ENCODE results near the gene TRIM69.

TRIM69 gene

DNA sequence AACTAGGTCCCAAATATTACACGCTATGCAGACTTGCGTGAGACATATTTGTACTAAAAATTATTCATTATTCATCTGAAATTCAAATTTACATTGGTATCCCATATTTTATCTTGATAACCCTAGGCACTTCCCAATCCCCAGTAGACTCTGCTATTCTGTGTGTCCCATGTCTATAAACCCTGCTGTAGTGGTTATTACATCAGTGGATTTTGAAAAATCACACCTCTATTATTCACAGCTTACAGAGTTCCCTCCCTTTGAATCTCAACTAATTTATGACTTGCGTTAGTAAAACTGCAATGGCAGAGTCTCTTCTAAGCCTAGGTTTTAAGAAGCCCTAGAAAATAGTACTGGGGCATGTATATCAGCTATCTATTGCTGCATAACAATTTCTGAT is 54.3 kb downstream of the TRIM69 start:
- H3K4me3 ChIP-seq (ENCODE audit: low read depth, low read length): no peak overlapping the region

DNA sequence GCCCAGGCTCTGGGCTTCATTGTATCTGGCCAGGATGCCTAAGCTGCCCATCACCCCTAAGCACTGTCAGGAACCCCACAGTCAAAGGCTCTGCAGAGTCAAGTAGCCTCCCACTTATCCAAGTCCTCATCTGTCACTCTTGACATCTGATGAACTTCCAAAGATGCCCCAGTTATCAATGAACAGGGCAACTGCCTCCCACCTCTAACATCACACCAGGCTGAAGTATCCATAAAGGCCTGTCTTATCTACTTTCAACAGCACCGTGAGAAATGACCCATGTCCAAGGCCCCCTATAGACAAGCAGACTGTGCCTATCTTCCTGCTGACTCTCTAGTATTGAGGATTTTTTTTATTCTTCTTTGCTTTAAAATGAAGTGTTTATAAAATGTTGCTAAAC is 56.4 kb downstream of the TRIM69 start:
- H3K27ac ChIP-seq (ENCODE audit: low read depth, low read length): no peak overlapping the region

More for the DNA sequence above, 54.3 kb downstream of the TRIM69 start:
- Histone ChIP-seq H3K27ac (ENCODE audit: low read depth, low read length) (no peak overlapping the region), H3K27me3 (ENCODE audit: control insufficient read depth, insufficient read depth, low read length) (peaks cover 3% of the 10 kb centered on the region; the same call in 1 of the 2 replicates), H3K36me3 (ENCODE audit: control insufficient read depth, insufficient read depth, low read length) (no peaks in the 10 kb centered on the region), H3K9me3 (ENCODE audit: control insufficient read depth, insufficient read depth, low read depth, low read length) (no peaks in the 10 kb centered on the region), H3K4me1 (ENCODE audit: control insufficient read depth, insufficient read depth, low read length) (no peaks in the 10 kb centered on the region), H3K9ac (ENCODE audit: low read length) (no peak overlapping the region)

DNA sequence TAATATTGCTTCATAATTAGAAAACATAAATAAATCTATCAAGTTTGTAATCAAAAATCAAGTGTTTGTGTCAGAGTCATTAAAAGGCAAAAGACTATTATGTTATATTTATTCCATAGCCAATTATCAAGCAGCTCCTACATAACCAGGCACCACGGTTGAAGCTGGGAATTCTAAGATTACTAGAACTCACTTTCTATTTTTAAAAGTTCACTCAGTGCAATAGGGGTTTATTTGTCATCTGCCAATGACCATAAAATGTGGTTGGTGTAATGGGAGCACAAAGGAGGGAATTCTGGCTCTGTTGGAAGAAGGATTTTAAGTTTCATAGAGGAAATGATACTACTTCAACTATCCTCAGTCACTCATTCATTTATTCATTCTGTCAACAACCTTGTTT is 57.7 kb downstream of the TRIM69 start:
- H3K27ac ChIP-seq (ENCODE audit: low read depth, low read length): no peak overlapping the region
- no peak overlapping the region for H3K9ac ChIP-seq (ENCODE audit: low read length)
- no peaks in the 10 kb centered on the region for H3K4me1 ChIP-seq (ENCODE audit: control insufficient read depth, insufficient read depth, low read length)
- no peaks in the 10 kb centered on the region for H3K27me3 ChIP-seq (ENCODE audit: control insufficient read depth, insufficient read depth, low read length)
- no peak overlapping the region for H3K4me3 ChIP-seq (ENCODE audit: low read depth, low read length)
- H3K36me3 ChIP-seq (ENCODE audit: control insufficient read depth, insufficient read depth, low read length): no peaks in the 10 kb centered on the region
- H3K9me3 ChIP-seq (ENCODE audit: control insufficient read depth, insufficient read depth, low read depth, low read length): no peaks in the 10 kb centered on the region

More for the DNA sequence above, 56.4 kb downstream of the TRIM69 start:
- no peaks in the 10 kb centered on the region for H3K9me3 ChIP-seq (ENCODE audit: control insufficient read depth, insufficient read depth, low read depth, low read length)
- H3K36me3 ChIP-seq (ENCODE audit: control insufficient read depth, insufficient read depth, low read length): no peaks in the 10 kb centered on the region
- H3K4me3 ChIP-seq (ENCODE audit: low read depth, low read length): no peak overlapping the region
- H3K27me3 ChIP-seq (ENCODE audit: control insufficient read depth, insufficient read depth, low read length): no peaks in the 10 kb centered on the region
- H3K9ac ChIP-seq (ENCODE audit: low read length): no peak overlapping the region
- H3K4me1 ChIP-seq (ENCODE audit: control insufficient read depth, insufficient read depth, low read length): no peaks in the 10 kb centered on the region

GRCh38 chr15:44796508-44796907 is 60.2 kb downstream of the TRIM69 start:
- Histone ChIP-seq H3K4me1 (ENCODE audit: control insufficient read depth, insufficient read depth, low read length) (no peaks in the 10 kb centered on the region), H3K27me3 (ENCODE audit: control insufficient read depth, insufficient read depth, low read length) (no peaks in the 10 kb centered on the region), H3K9me3 (ENCODE audit: control insufficient read depth, insufficient read depth, low read depth, low read length) (no peaks in the 10 kb centered on the region), H3K36me3 (ENCODE audit: control insufficient read depth, insufficient read depth, low read length) (no peaks in the 10 kb centered on the region), H3K4me3 (ENCODE audit: low read depth, low read length) (no peak overlapping the region), H3K9ac (ENCODE audit: low read length) (no peak overlapping the region), H3K27ac (ENCODE audit: low read depth, low read length) (no peak overlapping the region)

- Histone ChIP-seq H3K9ac (ENCODE audit: low read length) (no peak overlapping the region), H3K27me3 (ENCODE audit: control insufficient read depth, insufficient read depth, low read length) (no peaks in the 10 kb centered on the region; the same call in 1 of the 2 replicates), H3K4me1 (ENCODE audit: control insufficient read depth, insufficient read depth, low read length) (no peaks in the 10 kb centered on the region), H3K27ac (ENCODE audit: low read depth, low read length) (no peak overlapping the region), H3K4me3 (ENCODE audit: low read depth, low read length) (no peak overlapping the region), H3K36me3 (ENCODE audit: control insufficient read depth, insufficient read depth, low read length) (no peaks in the 10 kb centered on the region), H3K9me3 (ENCODE audit: control insufficient read depth, insufficient read depth, low read depth, low read length) (no peaks in the 10 kb centered on the region)
Measured at GRCh38 chr15:44798826-44799225, 62.5 kb downstream of the TRIM69 start.

GRCh38 chr15:44801364-44801763 is 65.0 kb downstream of the TRIM69 start:
- Histone ChIP-seq H3K36me3 (ENCODE audit: control insufficient read depth, insufficient read depth, low read length) (no peaks in the 10 kb centered on the region), H3K27ac (ENCODE audit: low read depth, low read length) (no peak overlapping the region), H3K4me1 (ENCODE audit: control insufficient read depth, insufficient read depth, low read length) (no peaks in the 10 kb centered on the region), H3K9ac (ENCODE audit: low read length) (no peak overlapping the region), H3K4me3 (ENCODE audit: low read depth, low read length) (no peak overlapping the region), H3K27me3 (ENCODE audit: control insufficient read depth, insufficient read depth, low read length) (no peaks in the 10 kb centered on the region; the same call in 1 of the 2 replicates), H3K9me3 (ENCODE audit: control insufficient read depth, insufficient read depth, low read depth, low read length) (no peaks in the 10 kb centered on the region)

GRCh38 chr15:44801797-44802196 is 65.5 kb downstream of the TRIM69 start:
- H3K9me3 ChIP-seq (ENCODE audit: control insufficient read depth, insufficient read depth, low read depth, low read length): no peaks in the 10 kb centered on the region
- no peaks in the 10 kb centered on the region; the same call in 1 of the 2 replicates for H3K27me3 ChIP-seq (ENCODE audit: control insufficient read depth, insufficient read depth, low read length)
- no peaks in the 10 kb centered on the region for H3K4me1 ChIP-seq (ENCODE audit: control insufficient read depth, insufficient read depth, low read length)
- no peaks in the 10 kb centered on the region for H3K36me3 ChIP-seq (ENCODE audit: control insufficient read depth, insufficient read depth, low read length)
- no peak overlapping the region for H3K9ac ChIP-seq (ENCODE audit: low read length)
- H3K4me3 ChIP-seq (ENCODE audit: low read depth, low read length): no peak overlapping the region
- no peak overlapping the region for H3K27ac ChIP-seq (ENCODE audit: low read depth, low read length)

GRCh38 chr15:44802336-44802735 is 66.0 kb downstream of the TRIM69 start:
- Histone ChIP-seq H3K9ac (ENCODE audit: low read length) (no peak overlapping the region), H3K27ac (ENCODE audit: low read depth, low read length) (no peak overlapping the region), H3K4me3 (ENCODE audit: low read depth, low read length) (no peak overlapping the region), H3K36me3 (ENCODE audit: control insufficient read depth, insufficient read depth, low read length) (no peaks in the 10 kb centered on the region), H3K9me3 (ENCODE audit: control insufficient read depth, insufficient read depth, low read depth, low read length) (no peaks in the 10 kb centered on the region), H3K4me1 (ENCODE audit: control insufficient read depth, insufficient read depth, low read length) (no peaks in the 10 kb centered on the region), H3K27me3 (ENCODE audit: control insufficient read depth, insufficient read depth, low read length) (no peaks in the 10 kb centered on the region; the same call in 1 of the 2 replicates)

- Histone ChIP-seq H3K9me3 (ENCODE audit: control insufficient read depth, insufficient read depth, low read depth, low read length) (no peaks in the 10 kb centered on the region), H3K36me3 (ENCODE audit: control insufficient read depth, insufficient read depth, low read length) (no peaks in the 10 kb centered on the region), H3K27ac (ENCODE audit: low read depth, low read length) (no peak overlapping the region), H3K27me3 (ENCODE audit: control insufficient read depth, insufficient read depth, low read length) (no peaks in the 10 kb centered on the region; the same call in 1 of the 2 replicates), H3K4me3 (ENCODE audit: low read depth, low read length) (no peak overlapping the region), H3K4me1 (ENCODE audit: control insufficient read depth, insufficient read depth, low read length) (no peaks in the 10 kb centered on the region), H3K9ac (ENCODE audit: low read length) (no peak overlapping the region)
Measured at GRCh38 chr15:44804298-44805046, 68.1 kb downstream of the TRIM69 start.

- Histone ChIP-seq H3K4me1 (ENCODE audit: control insufficient read depth, insufficient read depth, low read length) (no peaks in the 10 kb centered on the region), H3K27me3 (ENCODE audit: control insufficient read depth, insufficient read depth, low read length) (no peaks in the 10 kb centered on the region)
Measured at GRCh38 chr15:44808557-44808956, 72.2 kb downstream of the TRIM69 start.

DNA sequence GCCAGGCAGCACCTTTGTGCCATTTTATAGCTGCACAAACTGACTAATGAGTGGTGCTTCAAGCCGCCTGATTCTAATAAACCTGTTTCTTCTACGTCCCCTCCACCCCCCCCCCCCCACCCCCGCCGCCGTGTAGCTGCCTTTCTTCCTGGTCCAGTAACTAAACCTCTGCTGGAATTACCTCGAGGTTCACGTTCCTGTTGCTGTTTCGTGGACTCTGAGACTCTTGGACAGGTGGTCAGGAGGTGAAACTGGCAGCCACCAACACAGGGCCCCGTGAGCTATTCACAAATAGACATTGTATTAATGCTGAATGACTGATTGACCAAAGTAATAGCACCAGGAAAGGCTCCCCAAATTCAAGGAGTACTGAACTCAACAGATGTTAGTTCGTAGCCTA is 73.9 kb downstream of the TRIM69 start:
- no peak overlapping the region for H3K27ac ChIP-seq (ENCODE audit: low read depth, low read length)
- no peaks in the 10 kb centered on the region for H3K36me3 ChIP-seq (ENCODE audit: control insufficient read depth, insufficient read depth, low read length)
- H3K4me1 ChIP-seq (ENCODE audit: control insufficient read depth, insufficient read depth, low read length): no peaks in the 10 kb centered on the region
- no peak overlapping the region for H3K4me3 ChIP-seq (ENCODE audit: low read depth, low read length)
- H3K27me3 ChIP-seq (ENCODE audit: control insufficient read depth, insufficient read depth, low read length): peaks cover 2% of the 10 kb centered on the region; the same call in 1 of the 2 replicates
- H3K9me3 ChIP-seq (ENCODE audit: control insufficient read depth, insufficient read depth, low read depth, low read length): no peaks in the 10 kb centered on the region
- H3K9ac ChIP-seq (ENCODE audit: low read length): no peak overlapping the region

More at GRCh38 chr15:44808557-44808956, 72.2 kb downstream of the TRIM69 start:
- Histone ChIP-seq H3K27ac (ENCODE audit: low read depth, low read length) (no peak overlapping the region), H3K9ac (ENCODE audit: low read length) (no peak overlapping the region), H3K9me3 (ENCODE audit: control insufficient read depth, insufficient read depth, low read depth, low read length) (no peaks in the 10 kb centered on the region), H3K36me3 (ENCODE audit: control insufficient read depth, insufficient read depth, low read length) (no peaks in the 10 kb centered on the region), H3K4me3 (ENCODE audit: low read depth, low read length) (no peak overlapping the region)

All from HUES6 (cell line).